Measurements from ENCODE around the gene CELF2. TPM values are rescaled to one million over a fixed set of nuclear protein-coding genes. Genes with fewer than 3 reads are reported as not detected.

Gene CELF2
- total RNA-seq, 1 donor = 201 TPM

- no peak for DNase-seq (ENCODE audit: low read depth in 2 of 3, low spot score in 2 of 3)
Observed at GRCh38 chr10:11020548-11020942, 2.9 kb downstream of the CELF2 start.

DNA sequence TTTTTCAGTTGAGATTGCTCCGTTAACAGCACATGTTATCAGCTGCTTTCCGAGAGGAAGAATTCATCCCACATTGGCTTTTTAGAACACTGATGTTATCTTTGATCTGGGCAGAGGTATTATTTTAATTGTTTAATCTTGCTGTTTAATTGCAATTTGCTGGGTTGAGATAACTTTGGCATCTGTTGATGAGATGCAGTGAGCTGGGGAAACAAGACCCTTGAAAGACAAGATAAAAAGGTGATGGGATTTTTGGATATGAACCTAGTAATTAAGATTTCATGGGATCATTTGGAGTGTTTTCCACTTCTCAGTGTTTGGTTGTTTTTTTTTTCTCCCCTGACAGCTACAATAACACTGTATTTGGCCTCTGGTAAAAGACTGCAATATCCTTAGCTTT lies 4.5 kb downstream of the CELF2 start:
- no peak for DNase-seq (ENCODE audit: low read depth in 2 of 3, low spot score in 2 of 3)

- no peak for DNase-seq (ENCODE audit: low read depth in 2 of 3, low spot score in 2 of 3)
Observed at GRCh38 chr10:11023009-11023953, 5.6 kb downstream of the CELF2 start.

DNA sequence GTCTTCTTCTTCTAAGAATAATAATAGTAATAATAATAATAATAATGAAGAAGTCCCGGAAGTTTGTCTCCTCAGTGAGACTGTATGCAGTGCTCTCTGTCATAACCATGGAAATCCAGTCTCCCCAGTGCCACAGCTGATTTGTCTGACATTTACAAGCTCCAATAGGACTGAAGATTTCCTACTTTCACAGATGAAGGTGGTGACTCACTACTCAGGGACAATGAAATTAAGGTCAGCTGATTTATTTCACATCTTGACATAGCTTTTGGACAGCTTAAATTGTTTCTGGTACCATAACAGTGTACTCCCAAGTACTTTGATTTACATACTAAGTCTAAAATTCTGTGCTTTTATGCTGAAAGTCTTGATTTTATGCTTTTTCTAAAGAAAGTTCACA lies 6.9 kb downstream of the CELF2 start:
- DNase-seq (ENCODE audit: low read depth in 2 of 3, low spot score in 2 of 3) = no peak

GRCh38 chr10:11025978-11026377 lies 8.3 kb downstream of the CELF2 start:
- DNase-seq (ENCODE audit: low read depth in 2 of 3, low spot score in 2 of 3) = no peak

DNA sequence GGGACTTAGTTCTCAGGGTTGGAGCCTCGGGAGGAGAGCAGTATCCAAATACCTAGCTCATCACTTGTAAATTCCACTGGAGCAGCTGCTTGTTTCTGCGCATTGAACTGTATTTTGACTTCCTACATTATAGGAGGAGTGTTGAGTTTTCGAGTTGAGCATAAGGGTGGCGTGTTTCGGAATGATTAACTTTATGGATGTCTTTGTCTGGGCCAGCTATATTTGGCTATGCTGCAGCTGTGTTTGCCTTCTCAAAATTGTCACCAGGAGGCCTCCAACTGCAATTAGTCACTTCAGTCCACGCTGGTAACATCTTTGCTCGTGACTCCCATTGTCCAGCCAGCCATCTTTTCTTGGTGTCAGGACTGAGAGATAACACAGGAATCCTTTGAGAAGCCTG lies 9.1 kb downstream of the CELF2 start:
- no peak for DNase-seq (ENCODE audit: low read depth in 2 of 3, low spot score in 2 of 3)

DNA sequence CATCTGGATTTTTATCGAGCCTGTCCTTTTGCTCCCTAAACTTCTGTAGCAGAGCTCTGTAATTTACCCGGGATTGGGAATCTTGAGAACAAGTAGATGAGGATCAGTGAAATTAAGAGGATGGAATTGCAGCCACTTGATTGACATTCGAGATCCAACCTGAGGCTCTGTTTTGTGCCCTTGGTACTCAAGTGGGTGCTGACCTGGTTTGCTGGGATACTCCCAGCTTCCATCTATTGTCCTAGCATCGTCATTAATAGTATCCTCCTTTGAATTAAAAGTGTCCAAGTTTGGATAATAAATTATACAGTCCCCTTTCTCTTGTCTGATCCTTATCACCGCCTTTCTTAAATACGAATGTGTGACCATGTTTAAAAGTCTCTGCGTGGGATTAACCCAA lies 17.1 kb downstream of the CELF2 start:
- DNase-seq (ENCODE audit: low read depth in 2 of 3, low spot score in 2 of 3) = no peak

- DNase-seq (ENCODE audit: low read depth in 2 of 3, low spot score in 2 of 3) = peak in 1 of 3 donors; percentile 16
Observed at GRCh38 chr10:11035301-11035991, 17.8 kb downstream of the CELF2 start.

DNA sequence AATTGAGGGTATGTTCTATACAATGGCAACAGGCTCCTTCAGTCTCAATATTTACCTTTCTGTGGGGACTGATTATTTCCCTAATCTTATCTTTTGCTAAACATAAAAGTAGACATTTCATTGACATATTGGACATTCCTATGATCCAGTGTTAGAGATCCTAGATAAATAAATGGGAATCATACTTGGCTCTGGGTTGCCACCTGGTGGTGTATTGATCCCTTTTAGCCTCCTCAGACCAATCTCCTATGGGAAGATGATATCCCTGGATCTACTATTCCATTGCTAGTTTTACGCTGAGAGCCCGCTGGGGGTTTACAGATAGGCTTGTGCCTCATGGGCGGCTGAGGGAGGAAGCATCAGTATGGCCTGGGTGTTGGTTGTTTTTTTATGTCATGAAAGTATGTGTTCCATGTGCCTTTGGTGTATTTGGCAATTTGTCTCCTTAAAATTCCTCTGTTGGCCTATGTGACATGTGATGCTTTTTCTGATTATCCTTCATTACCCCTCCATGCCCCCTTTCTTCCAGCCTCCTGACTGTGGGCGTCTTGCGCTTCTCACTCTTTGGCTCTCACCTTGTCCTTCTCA lies 18.8 kb downstream of the CELF2 start:
- no peak for DNase-seq (ENCODE audit: low read depth in 2 of 3, low spot score in 2 of 3)

- DNase-seq (ENCODE audit: low read depth in 2 of 3, low spot score in 2 of 3) = no peak
Observed at GRCh38 chr10:11037991-11038390, 20.3 kb downstream of the CELF2 start.

DNA sequence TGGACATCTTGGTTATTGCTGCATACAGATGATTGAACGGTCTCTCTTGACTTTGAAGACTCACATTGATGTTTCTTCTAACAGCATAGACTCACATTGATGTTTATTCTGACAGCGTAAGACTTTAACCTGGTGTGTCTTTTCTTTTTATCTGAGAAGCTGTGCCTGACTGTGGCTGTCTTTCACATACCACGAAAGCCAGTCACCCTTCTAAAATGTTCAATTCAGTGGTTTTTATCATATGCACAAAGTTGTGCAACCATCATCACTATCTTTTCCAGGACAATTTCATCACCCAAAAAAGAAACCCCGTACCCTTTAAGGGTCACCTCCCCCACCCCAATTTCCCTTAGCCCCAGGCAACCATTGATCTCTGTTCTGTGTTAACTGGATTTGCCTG lies 24.7 kb downstream of the CELF2 start:
- no peak for DNase-seq (ENCODE audit: low read depth in 2 of 3, low spot score in 2 of 3)

GRCh38 chr10:11043039-11043438 lies 25.4 kb downstream of the CELF2 start:
- no peak for DNase-seq (ENCODE audit: low read depth in 2 of 3, low spot score in 2 of 3)

DNA sequence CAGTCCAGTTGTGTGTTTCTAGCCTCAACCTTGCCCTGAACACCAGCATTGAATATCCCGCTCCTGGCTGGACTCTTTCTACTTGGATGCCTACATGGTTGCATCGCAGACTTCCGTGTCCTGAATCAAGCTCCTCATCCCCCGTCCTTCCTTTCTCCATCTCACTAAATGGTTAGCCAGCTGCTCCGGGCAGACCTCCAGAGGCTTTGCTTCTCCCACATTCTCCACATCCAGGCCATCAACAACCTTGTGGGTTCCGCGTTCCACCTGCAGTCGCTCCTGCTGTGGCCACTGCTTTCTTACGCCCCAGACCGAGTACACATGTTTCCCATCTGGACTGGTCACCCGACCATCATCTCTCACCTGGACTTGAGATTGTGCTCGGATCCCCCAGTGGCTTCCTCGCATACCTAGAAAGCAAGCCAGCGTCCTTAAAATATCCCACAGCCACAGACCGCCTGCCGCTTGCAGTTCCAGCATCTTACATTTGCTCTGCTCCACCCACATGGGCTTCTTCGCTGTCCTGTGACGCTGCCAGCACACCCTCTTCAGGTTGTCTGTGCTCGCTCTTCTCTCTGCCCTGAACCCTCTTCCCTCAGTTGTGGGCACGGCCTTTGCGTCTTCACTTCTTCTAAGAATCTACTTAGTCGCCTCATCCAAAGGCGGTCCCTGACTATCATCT lies 25.9 kb downstream of the CELF2 start:
- DNase-seq (ENCODE audit: low read depth in 2 of 3, low spot score in 2 of 3) = no peak

GRCh38 chr10:11045487-11045886 lies 27.8 kb downstream of the CELF2 start:
- DNase-seq (ENCODE audit: low read depth in 2 of 3, low spot score in 2 of 3) = no peak

DNA sequence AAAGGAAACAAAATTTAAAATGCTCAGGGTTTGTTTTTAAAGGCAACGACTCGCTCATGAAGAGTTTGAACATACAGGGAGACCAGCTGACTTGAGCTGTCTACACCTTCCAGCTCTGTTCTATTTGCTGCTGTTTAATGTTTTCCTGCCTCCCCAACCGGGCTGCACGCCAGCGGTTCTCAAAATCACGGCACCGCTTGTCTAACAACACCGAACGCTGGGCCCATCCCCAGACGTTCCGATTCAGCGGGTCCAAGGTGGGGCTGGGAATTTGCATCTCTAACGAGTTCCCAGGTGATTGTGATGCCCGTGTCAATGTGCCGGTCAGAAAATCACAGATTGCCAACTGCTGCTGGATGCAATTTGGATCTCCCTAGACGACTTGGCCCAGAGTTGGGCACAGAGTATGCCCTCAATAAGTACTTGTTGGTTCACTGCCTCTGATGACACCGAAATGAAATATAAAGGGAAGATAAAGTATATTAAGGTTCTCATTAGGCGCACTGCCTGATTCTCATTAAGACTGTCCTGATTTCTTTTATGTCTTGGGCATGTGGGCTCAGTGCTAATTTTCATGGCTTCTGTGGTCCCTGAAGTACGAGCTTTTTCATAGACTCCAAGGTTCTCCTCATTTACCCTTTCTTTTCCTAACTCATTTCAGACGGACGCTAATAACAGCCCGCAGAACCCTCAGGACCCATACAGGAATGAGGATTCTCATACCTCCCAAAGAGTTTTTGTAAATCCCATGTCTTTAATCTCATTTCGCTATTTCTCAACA lies 28.5 kb downstream of the CELF2 start:
- DNase-seq (ENCODE audit: low read depth in 2 of 3, low spot score in 2 of 3) = no peak

GRCh38 chr10:11046776-11047160 lies 29.1 kb downstream of the CELF2 start:
- DNase-seq (ENCODE audit: low read depth in 2 of 3, low spot score in 2 of 3) = no peak

GRCh38 chr10:11048707-11049278 lies 31.1 kb downstream of the CELF2 start:
- DNase-seq (ENCODE audit: low read depth in 2 of 3, low spot score in 2 of 3) = no peak

DNA sequence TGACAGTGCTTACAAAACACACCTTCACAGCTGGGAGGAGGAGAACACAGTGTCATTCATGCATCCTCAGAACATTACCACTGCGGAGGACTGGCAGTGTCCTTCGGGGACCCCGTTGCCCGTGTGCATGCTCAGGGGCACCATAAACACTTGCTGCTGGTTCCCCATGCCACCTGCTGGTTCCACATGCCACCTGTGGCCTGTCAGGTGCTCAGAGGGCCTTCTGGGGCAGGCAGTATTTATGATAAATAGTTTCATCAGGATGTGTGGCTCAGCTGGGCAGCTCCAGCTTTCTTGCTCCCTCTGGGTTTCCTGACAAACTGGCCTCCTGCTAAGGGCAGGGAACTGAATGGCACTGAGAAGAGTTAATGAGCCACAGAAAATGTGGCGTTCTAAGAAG lies 32.1 kb downstream of the CELF2 start:
- DNase-seq (ENCODE audit: low read depth in 2 of 3, low spot score in 2 of 3) = no peak

GRCh38 chr10:11050301-11051287 lies 32.9 kb downstream of the CELF2 start:
- DNase-seq (ENCODE audit: low read depth in 2 of 3, low spot score in 2 of 3) = no peak

All from hematopoietic multipotent progenitor cell (in vitro differentiated cells).